IPS-18a (cell line): Measurements from ENCODE around the gene C6orf141.

Source experiments
- H3K27ac ChIP-seq: one replicate; pipeline ENCODE4 v1.5.1; 2013; ENCODE audit warnings: low read length
- H3K27me3 ChIP-seq: one replicate; pipeline ENCODE4 v1.6.1; 2013; ENCODE audit warnings: mild to moderate bottlenecking, low read length; ENCODE audit not compliant: control insufficient read depth, insufficient read depth
- H3K36me3 ChIP-seq: one replicate; pipeline ENCODE4 v1.6.1; 2013; ENCODE audit warnings: low read depth, low read length; ENCODE audit not compliant: control insufficient read depth
- H3K4me1 ChIP-seq: one replicate; pipeline ENCODE4 v1.6.1; 2013; ENCODE audit warnings: low read depth, low read length; ENCODE audit not compliant: control insufficient read depth
- H3K4me3 ChIP-seq: one replicate; pipeline ENCODE4 v1.5.1; 2013; ENCODE audit warnings: low read length
- H3K9ac ChIP-seq: one replicate; pipeline ENCODE4 v1.6.1; 2013; ENCODE audit warnings: mild to moderate bottlenecking, low read length, moderate library complexity
- H3K9me3 ChIP-seq: one replicate; pipeline ENCODE4 v1.6.1; 2013; ENCODE audit warnings: low read depth, low read length; ENCODE audit not compliant: control insufficient read depth

The C6orf141 gene

DNA sequence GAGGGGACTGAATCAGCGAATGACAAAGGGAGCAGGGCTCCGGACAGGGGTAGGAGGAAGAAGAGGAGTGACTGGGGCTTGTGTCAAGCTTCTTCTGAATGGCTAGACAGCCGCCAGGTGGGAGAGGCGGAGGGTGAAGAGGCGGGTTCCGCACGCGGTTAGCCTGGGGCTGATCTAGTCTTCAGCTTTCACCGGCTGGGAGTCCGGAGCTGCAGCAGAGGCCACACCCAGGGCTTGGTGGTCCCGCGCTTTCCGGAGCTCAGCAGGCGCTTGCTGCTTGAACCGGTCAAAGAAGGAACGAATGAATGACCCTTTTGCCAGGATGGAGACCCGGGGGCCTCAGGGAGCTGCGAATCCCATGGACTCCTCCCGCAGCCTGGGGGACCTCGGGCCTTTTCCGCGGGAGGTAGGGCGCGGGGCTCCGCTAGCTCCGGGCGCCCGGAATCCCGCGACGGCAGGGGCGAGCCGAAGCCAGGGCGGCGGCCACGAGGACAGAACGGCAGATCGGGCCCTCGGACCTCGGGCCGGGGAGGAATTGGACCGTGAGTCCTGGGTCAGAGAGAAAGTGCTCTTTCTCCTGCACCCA, at the start of gene C6orf141:
C6orf141 (plus strand) TSS at position 177 of the 586 bp plus-strand sequence; CDS start at position 302, 125 bp downstream.
- peaks cover 25% of the 10 kb centered on the region for H3K27me3 ChIP-seq
- H3K9ac ChIP-seq = peak within 1 kb of the TSS; percentile 94
- H3K27ac ChIP-seq = peak within 1 kb of the TSS; percentile 41
- H3K4me1 ChIP-seq = peaks cover 23% of the 10 kb centered on the region
- H3K9me3 ChIP-seq = no peaks in the 10 kb centered on the region
- H3K36me3 ChIP-seq = peaks cover 10% of the 10 kb centered on the region
- peak within 1 kb of the TSS; percentile 85 for H3K4me3 ChIP-seq

DNA sequence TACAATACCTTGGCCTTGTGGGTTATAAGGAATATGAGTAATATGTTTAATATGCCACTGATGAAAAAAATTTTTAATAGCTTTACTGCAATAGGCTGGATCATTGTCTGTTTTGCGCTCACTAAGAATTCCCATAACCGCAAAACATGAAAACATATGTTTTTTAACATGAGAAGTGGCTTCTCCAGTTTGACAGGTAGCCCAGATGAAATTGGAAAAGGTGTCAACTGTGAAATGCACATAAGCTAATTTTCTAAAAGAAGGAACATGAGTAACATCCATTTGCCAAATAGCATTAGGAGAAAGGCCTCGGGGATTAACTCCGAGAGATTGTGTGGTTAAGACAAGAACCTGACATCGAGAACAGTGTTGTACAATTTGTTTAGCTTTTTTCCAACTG, 45.8 kb upstream of the C6orf141 start:
- Histone ChIP-seq H3K27ac (no peak overlapping the region), H3K4me1 (no peaks in the 10 kb centered on the region), H3K27me3 (no peaks in the 10 kb centered on the region), H3K9ac (no peak overlapping the region), H3K36me3 (no peaks in the 10 kb centered on the region), H3K4me3 (no peak overlapping the region), H3K9me3 (peaks cover 3% of the 10 kb centered on the region)

DNA sequence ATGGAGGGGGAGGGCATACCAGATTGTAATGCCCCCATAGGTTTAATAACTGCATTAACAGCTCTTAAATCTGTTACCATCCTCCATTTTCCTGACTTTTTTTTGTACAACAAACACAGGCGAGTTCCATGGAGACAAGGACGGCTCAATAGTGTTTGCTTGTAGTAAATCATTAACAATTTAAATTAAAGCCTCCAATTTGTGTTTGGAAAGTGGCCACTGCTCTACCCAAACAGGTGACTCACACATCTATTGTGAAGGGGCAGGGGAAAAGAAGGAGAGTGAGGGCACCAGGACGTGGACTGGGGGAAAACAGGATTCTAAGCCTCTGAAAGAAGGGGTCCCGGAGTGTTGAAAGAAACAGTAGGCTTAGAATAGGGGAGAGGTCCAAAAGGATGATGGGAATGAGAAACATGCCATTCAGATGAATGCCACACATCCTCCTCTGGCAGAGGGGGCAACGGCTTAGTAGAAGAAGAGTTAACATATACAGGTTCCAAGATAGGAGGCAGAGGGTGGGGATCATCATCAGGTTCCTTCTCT, 43.8 kb upstream of the C6orf141 start:
- Histone ChIP-seq H3K27me3 (no peaks in the 10 kb centered on the region), H3K4me1 (no peaks in the 10 kb centered on the region), H3K9ac (no peak overlapping the region), H3K27ac (no peak overlapping the region), H3K4me3 (no peak overlapping the region), H3K36me3 (no peaks in the 10 kb centered on the region), H3K9me3 (peaks cover 3% of the 10 kb centered on the region)

DNA sequence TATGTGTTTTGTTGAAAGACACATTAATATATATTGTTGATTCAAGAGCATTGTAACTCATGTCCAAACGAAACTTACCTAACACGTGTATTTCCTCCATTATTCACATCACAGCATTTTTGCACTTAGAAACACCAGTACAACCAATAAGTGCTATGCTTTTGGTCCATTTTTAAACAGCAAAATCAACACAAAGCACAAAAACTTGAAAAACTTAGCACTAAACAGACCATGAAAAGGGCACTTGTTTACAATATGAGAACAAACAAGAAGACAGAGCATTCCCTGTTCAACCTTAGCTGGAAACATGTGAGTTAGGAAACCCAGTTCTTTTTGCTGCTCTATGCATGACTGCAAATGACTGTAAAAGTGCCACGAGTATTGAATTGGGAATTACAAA, 41.1 kb upstream of the C6orf141 start:
- Histone ChIP-seq H3K27me3 (no peaks in the 10 kb centered on the region), H3K9ac (no peak overlapping the region), H3K27ac (no peak overlapping the region)

DNA sequence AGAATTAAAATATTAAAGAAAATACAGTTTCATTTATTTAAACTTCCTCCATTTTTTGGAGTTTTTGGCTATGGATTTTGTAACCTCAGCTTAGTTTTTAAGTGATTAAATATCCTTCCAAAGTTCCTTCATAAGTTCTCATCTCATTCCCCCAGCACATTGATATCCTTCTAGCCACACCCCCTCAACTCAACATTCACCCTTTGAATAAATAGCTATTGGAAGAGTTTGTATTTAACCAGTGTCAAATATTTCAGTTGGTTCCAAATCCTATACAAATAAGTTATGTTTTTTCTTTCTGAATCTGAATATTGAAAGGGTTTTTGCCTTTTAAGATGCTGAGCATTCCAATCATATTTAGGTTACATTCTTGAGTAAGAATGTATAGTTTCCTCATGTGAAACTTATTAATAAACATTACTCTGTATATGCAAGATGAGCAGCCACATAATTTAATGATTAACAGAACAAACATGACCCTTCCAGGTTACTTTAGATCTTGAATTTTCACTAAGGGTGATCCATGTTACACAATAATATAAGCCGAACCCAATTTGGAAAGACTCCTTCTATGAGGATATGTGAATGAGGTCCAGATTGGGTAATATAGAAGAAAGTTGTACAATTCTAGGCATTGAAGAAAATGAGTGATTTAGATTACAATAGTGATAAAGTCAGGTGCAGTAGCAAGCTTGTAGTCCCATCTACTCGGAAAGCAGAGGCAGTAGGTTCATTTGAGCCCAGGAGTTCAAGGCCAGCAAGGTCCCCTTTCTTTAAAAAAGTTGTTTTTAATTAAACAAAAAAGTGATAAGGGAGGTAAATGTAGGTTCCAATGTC, 37.1 kb upstream of the C6orf141 start:
- Histone ChIP-seq H3K36me3 (no peaks in the 10 kb centered on the region), H3K4me1 (peaks cover 5% of the 10 kb centered on the region), H3K9ac (no peak overlapping the region), H3K9me3 (peaks cover 1% of the 10 kb centered on the region), H3K4me3 (no peak overlapping the region), H3K27me3 (no peaks in the 10 kb centered on the region), H3K27ac (no peak overlapping the region)

More for the DNA sequence above, 41.1 kb upstream of the C6orf141 start:
- Histone ChIP-seq H3K4me3 (no peak overlapping the region), H3K36me3 (no peaks in the 10 kb centered on the region), H3K9me3 (peaks cover 3% of the 10 kb centered on the region), H3K4me1 (peaks cover 5% of the 10 kb centered on the region)

DNA sequence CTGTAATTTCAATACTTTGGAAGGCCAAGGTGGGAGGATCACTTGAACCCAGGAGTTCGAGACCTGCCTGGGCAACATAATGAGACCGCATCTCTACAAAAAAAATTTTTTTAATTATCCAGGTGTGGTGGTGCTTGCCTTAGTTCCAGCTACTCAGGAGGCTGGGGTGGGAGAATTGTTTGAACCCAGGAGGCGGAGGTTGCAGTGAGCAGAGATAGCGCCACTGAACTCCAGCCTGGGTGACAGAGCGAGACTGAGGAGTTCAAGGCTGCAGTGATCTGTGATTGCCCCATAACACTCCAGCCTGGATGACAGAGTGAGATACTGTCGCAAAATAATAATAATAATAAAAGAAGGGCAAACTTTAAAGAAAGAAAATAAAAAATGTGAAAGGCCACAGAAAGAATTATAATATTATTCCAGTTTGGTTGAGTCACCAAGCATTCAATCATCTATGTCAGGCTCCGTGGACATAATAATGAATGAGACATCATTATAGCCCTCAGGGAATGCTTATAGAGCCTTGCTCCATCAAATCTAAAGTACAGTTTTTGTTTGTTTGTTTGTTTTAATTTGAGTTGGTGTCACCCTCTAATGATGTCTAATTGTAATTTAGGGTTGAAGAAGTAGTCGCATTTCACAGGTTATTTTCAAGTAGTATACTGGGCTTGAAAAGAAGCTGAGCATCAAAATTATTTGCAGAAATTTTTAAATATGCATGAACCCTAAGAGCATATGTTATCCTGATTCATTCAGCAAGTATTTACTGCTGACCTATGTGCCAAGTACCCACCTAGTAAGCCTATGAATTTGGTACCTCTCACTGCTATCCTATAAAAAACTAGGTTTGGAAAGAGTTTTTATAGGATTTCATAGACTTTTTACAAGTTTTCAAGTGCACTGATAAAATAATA, 35.6 kb upstream of the C6orf141 start:
- Histone ChIP-seq H3K4me1 (peaks cover 5% of the 10 kb centered on the region), H3K9ac (no peak overlapping the region), H3K36me3 (no peaks in the 10 kb centered on the region), H3K4me3 (no peak overlapping the region), H3K27me3 (no peaks in the 10 kb centered on the region), H3K27ac (no peak overlapping the region), H3K9me3 (no peaks in the 10 kb centered on the region)

DNA sequence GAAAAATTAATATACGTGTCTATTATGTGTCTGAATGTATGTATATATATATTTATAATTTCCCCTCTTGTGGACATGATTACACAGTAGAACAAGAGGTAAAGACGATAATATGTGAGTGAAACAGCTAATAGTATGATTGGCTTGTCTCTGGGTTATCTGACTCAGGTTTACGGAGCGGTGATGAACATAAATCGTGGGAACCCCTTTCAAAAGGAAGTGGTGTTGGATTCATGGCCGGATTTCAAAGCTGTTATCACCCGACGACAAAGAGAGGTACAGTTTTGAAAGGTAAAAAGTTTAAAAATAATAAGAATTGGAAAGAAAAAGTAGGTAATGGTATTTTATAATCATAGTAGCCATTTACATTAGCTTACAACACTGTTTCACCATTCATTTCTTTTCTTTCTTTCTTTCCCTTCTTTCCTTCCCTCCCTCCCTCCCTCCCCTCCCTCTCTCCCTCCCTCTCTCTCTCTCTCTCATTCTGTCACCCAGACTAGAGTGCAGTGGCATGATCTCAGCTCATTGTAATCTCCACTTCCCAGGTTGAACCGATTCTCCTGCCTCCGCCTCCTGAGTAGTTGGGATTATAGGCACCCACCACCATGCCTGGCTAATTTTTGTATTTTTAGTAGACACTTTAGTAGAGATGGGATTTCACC, 34.9 kb upstream of the C6orf141 start:
- Histone ChIP-seq H3K9ac (no peak overlapping the region), H3K27me3 (no peaks in the 10 kb centered on the region), H3K9me3 (no peaks in the 10 kb centered on the region), H3K27ac (no peak overlapping the region), H3K4me3 (no peak overlapping the region), H3K4me1 (peaks cover 5% of the 10 kb centered on the region), H3K36me3 (no peaks in the 10 kb centered on the region)

DNA sequence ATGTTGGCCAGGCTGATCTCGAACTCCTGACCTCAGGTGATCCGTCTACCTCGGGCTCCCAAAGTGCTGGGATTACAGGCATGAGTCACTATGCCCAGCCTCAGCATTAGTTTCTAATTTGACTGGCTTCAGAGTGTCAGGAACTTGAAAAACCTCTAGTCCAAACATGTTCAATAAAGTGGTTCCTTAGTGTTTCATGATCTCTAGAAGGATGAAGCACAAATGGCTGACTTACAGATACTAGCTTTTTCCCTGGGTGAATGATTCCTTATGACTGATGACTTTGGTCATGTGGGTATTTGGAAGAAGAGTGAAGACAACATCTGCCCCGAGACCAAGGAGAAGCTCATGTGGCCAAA, 34.3 kb upstream of the C6orf141 start:
- H3K27ac ChIP-seq = no peak overlapping the region
- H3K9me3 ChIP-seq = no peaks in the 10 kb centered on the region
- H3K4me1 ChIP-seq = peaks cover 5% of the 10 kb centered on the region
- no peaks in the 10 kb centered on the region for H3K36me3 ChIP-seq
- no peak overlapping the region for H3K9ac ChIP-seq
- H3K4me3 ChIP-seq = no peak overlapping the region
- H3K27me3 ChIP-seq = no peaks in the 10 kb centered on the region

DNA sequence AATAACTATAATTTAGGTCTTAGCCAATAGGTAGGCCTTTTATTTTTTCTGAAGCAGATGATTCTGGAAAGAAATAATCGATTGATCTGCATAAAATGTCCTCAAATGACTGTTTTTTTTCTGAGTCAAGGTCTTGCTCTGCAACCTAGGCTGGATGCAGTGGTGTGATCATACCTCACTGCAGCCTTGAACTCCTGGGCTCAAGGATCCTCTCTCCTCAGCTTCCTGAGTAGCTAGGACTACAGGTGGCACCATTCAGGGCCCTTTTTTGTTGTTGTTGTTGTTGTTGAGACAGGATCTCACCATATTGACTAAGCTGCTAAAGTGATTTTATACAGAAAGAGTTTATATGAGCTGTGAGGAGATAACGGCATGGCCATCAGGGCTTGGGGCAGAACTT, 32.5 kb upstream of the C6orf141 start:
- H3K27ac ChIP-seq = no peak overlapping the region
- no peaks in the 10 kb centered on the region for H3K36me3 ChIP-seq
- no peaks in the 10 kb centered on the region for H3K4me1 ChIP-seq
- H3K9ac ChIP-seq = no peak overlapping the region
- no peaks in the 10 kb centered on the region for H3K27me3 ChIP-seq
- H3K4me3 ChIP-seq = no peak overlapping the region
- no peaks in the 10 kb centered on the region for H3K9me3 ChIP-seq

DNA sequence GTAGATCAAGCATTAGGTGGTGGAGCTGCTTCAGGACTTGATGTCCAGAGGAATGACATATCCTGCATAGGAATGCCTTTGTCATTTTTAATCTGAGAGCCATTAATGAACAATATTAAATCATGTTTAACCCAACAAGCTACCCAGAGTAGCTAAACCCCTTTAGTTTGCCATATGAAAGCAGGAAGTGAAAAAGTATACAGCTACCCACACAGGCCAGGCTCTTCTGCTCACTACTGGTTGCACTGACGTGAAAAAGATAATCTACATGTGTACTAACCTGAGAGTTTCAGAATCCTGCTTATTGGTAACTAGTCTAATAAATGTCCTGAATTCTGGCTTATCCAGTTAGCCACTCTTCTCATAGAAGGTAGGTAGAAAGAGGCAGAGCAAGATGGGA, 30.8 kb upstream of the C6orf141 start:
- H3K4me1 ChIP-seq = no peaks in the 10 kb centered on the region
- no peak overlapping the region for H3K27ac ChIP-seq
- H3K27me3 ChIP-seq = no peaks in the 10 kb centered on the region

More for the DNA sequence above, 30.8 kb upstream of the C6orf141 start:
- H3K4me3 ChIP-seq = no peak overlapping the region
- H3K9ac ChIP-seq = no peak overlapping the region
- H3K36me3 ChIP-seq = no peaks in the 10 kb centered on the region
- H3K9me3 ChIP-seq = no peaks in the 10 kb centered on the region
